Measurements from ENCODE around the gene SEC14L2. TPM values are rescaled to one million over a fixed set of nuclear protein-coding genes. Genes with fewer than 3 reads are reported as not detected.

SEC14L2 gene
- total RNA-seq, 1 experiment from 2014 or later: 51.3 TPM

DNA sequence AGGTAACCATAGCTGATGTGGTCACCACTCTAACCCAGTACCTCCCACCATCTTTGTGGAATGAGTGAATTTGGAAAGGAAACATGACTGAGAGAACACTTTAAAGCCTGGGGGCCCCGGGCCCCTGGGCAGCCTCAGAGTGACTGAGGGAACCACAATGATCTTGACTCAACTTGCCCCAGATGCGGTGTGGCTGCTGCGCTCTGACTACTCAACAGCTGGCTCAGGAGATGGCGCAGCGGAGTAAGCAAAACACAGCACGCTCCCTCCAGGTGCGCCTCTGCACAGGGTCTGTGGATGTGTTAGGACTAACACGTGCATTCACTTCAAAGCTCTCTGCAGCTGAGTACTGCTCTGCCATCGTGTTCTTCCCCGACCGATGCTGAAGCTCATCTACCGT lies 15.6 kb upstream of the SEC14L2 start:
- DNase-seq: no peak
- intact Hi-C loops (cut with micrococcal nuclease; ENCODE audit: unreplicated experiment): no loop called here
- Histone ChIP-seq H3F3A (ENCODE audit: insufficient read depth, low read depth) (no peaks in the 10 kb centered on the region), H3K4me1 (replicated peaks; ENCODE audit: insufficient read depth) (peaks cover 5% of the 10 kb centered on the region), H3K4me3 (no peak overlapping the region), H3K9me3 (ENCODE audit: insufficient read depth, low read depth) (no peaks in the 10 kb centered on the region), H3K36me3 (ENCODE audit: low read depth) (no peaks in the 10 kb centered on the region), H3K79me2 (ENCODE audit: low read depth) (no peaks in the 10 kb centered on the region; the same call in 1 of the 2 replicates), H2AFZ (no peak overlapping the region), H4K20me1 (ENCODE audit: insufficient read depth) (no peaks in the 10 kb centered on the region), H3K4me2 (no peak overlapping the region), H3K27me3 (ENCODE audit: insufficient read depth, low read depth) (no peaks in the 10 kb centered on the region), H3K27ac (no peak overlapping the region), H3K9me2 (ENCODE audit: insufficient read depth) (no peaks in the 10 kb centered on the region)
- POLR2A ChIA-PET (ENCODE audit: unreplicated experiment): no interaction called here
- CTCF ChIA-PET: interaction anchor here (0.5 kb wide), 1 partner anchor 249 kb away, joined by 5 read pairs; no protein-coding TSS in a partner anchor
- BruUV-seq (replicated peaks): no TSS peak
- TF ChIP-seq, protein P1, sequence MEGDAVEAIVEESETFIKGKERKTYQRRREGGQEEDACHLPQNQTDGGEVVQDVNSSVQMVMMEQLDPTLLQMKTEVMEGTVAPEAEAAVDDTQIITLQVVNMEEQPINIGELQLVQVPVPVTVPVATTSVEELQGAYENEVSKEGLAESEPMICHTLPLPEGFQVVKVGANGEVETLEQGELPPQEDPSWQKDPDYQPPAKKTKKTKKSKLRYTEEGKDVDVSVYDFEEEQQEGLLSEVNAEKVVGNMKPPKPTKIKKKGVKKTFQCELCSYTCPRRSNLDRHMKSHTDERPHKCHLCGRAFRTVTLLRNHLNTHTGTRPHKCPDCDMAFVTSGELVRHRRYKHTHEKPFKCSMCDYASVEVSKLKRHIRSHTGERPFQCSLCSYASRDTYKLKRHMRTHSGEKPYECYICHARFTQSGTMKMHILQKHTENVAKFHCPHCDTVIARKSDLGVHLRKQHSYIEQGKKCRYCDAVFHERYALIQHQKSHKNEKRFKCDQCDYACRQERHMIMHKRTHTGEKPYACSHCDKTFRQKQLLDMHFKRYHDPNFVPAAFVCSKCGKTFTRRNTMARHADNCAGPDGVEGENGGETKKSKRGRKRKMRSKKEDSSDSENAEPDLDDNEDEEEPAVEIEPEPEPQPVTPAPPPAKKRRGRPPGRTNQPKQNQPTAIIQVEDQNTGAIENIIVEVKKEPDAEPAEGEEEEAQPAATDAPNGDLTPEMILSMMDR (conservative IDR thresholded peaks at IDR 0.05): no peak
- TF ChIP-seq EZH2 (IDR thresholded peaks at IDR 0.05; ENCODE audit: low read depth): no peak

DNA sequence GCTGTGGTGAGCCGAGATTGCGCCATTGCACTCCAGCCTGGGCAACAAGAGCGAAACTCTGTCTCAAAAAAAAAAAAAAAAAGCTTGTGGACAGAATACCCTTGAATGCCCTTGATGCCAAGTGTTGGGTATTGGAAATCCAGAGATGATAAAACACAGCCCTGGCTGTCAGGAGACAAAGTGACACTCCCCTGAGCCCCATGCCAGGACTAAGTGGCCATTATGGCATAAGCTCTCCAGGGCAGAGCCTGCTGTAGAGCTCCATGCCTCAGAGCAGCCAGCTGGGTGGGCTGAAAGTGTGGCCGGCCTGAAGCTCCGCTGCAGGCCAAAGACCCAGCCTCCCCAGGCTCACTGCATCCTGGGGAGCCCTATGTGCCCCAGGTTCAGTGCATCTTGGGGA lies 14.5 kb upstream of the SEC14L2 start:
- peaks cover 9% of the 10 kb centered on the region for H3K4me1 ChIP-seq (replicated peaks; ENCODE audit: insufficient read depth)
- H3K27me3 ChIP-seq (ENCODE audit: insufficient read depth, low read depth): no peaks in the 10 kb centered on the region
- H3K9me2 ChIP-seq (ENCODE audit: insufficient read depth): no peaks in the 10 kb centered on the region
- no peak overlapping the region for H3K4me3 ChIP-seq
- H3K79me2 ChIP-seq (ENCODE audit: low read depth): peaks cover 5% of the 10 kb centered on the region; the same call in 1 of the 2 replicates
- intact Hi-C loops (cut with micrococcal nuclease; ENCODE audit: unreplicated experiment): no loop called here
- no TSS peak for BruUV-seq (replicated peaks)
- TF ChIP-seq, protein P1 (conservative IDR thresholded peaks at IDR 0.05): no peak
- no peak for TF ChIP-seq EZH2 (IDR thresholded peaks at IDR 0.05; ENCODE audit: low read depth)
- no peaks in the 10 kb centered on the region for H3K9me3 ChIP-seq (ENCODE audit: insufficient read depth, low read depth)
- no peaks in the 10 kb centered on the region for H4K20me1 ChIP-seq (ENCODE audit: insufficient read depth)
- 0 out of 2 replicates have a peak, but pooled peaks cover 3% of the 10 kb centered on the region for H3F3A ChIP-seq (ENCODE audit: insufficient read depth, low read depth)
- ChIA-PET CTCF (interaction anchor here (0.6 to 0.7 kb wide), 2 partner anchors 193 to 242 kb away, joined by 6 to 9 read pairs; no protein-coding TSS in a partner anchor), POLR2A (ENCODE audit: unreplicated experiment) (interaction anchor here (0.7 kb wide), 1 partner anchor 211 kb away, joined by 4 read pairs; no protein-coding TSS in a partner anchor)
- H3K36me3 ChIP-seq (ENCODE audit: low read depth): no peaks in the 10 kb centered on the region
- no peak overlapping the region for H3K27ac ChIP-seq
- DNase-seq: no peak
- H3K4me2 ChIP-seq: no peak overlapping the region
- H2AFZ ChIP-seq: no peak overlapping the region

DNA sequence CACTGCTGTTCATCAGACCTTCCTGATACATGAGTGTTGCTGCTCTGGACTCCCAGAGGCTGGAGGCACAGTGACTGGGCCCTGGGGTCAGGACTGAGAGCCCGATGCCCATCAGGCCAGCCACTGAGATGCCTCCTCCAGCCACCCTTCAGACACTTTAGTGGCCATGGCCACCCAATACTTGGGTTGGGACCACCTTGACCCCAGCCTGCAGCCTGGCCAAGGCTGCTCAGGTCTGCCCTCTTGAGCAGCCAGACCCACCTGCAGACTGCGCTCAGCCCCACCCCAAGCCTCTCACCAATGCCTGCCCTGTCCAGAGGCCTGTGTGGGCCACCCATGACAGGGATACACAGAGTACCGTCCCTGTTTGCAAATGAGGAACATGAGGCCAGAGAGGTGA lies 13.8 kb upstream of the SEC14L2 start:
- Histone ChIP-seq H3K4me2 (no peak overlapping the region), H3K27me3 (ENCODE audit: insufficient read depth, low read depth) (no peaks in the 10 kb centered on the region), H3K4me1 (replicated peaks; ENCODE audit: insufficient read depth) (peaks cover 9% of the 10 kb centered on the region), H3F3A (ENCODE audit: insufficient read depth, low read depth) (0 out of 2 replicates have a peak, but pooled peaks cover 3% of the 10 kb centered on the region), H3K36me3 (ENCODE audit: low read depth) (no peaks in the 10 kb centered on the region), H2AFZ (no peak overlapping the region), H3K9me2 (ENCODE audit: insufficient read depth) (no peaks in the 10 kb centered on the region), H3K4me3 (no peak overlapping the region), H3K9me3 (ENCODE audit: insufficient read depth, low read depth) (no peaks in the 10 kb centered on the region), H3K27ac (no peak overlapping the region), H3K79me2 (ENCODE audit: low read depth) (peaks cover 5% of the 10 kb centered on the region; the same call in 1 of the 2 replicates), H4K20me1 (ENCODE audit: insufficient read depth) (no peaks in the 10 kb centered on the region)
- BruUV-seq (replicated peaks): no TSS peak
- ChIA-PET CTCF (no interaction called here), POLR2A (ENCODE audit: unreplicated experiment) (interaction anchor here (0.7 kb wide), 1 partner anchor 210 kb away, joined by 4 read pairs; no protein-coding TSS in a partner anchor)
- TF ChIP-seq, protein P1 (conservative IDR thresholded peaks at IDR 0.05): no peak
- no peak for TF ChIP-seq EZH2 (IDR thresholded peaks at IDR 0.05; ENCODE audit: low read depth)
- DNase-seq: no peak
- intact Hi-C loops (cut with micrococcal nuclease; ENCODE audit: unreplicated experiment): no loop called here
